Measurements from ENCODE around the gene PLPP7. TPM values are rescaled to one million over a fixed set of nuclear protein-coding genes. Genes with fewer than 3 reads are reported as not detected.
A peak's percentile ranks its signal among the peaks of the same experiment; 100 is the strongest.
"Not testable (repeated sequence)": the region's sequence is repeated elsewhere in the genome, so short reads cannot be mapped to it uniquely, and the experiment has no call there.

PLPP7 gene
- total RNA-seq (2014; rRNA removed; shearing (Covaris generic)) (0.16 and 0.46 TPM in 2 replicates), total RNA-seq (2022) (0.11 and 0.28 TPM in 2 replicates), Bru-seq, nascent RNA (percentile 13 among the genes with signal in this experiment), BruChase-seq, experiment 1, labeled RNA remaining after a 6-hour chase (percentile 12 among the genes with signal in this experiment), BruChase-seq, experiment 2, labeled RNA remaining after a 2-hour chase (percentile 15 among the genes with signal in this experiment)
- long read RNA-seq, partial matches to known transcripts, result 0 of 1 reads
- long read RNA-seq, other reads (novel, unspliced or antisense), result 1 of 1 reads

GRCh38 chr9:131289301-131290035 is at the start of gene PLPP7:
Gene PLPP7, plus strand, starts transcription at chr9:131289723. Its CDS starts 275 bp downstream, at chr9:131289998.
- Histone ChIP-seq H3K4me2 (ENCODE audit: low read length) (no peak within 1 kb of the TSS), H3K27ac (ENCODE audit: low read depth, low read length, poor library complexity, severe bottlenecking) (no peak within 1 kb of the TSS), H4K20me1 (ENCODE audit: insufficient read depth, low read length) (no peaks in the 10 kb centered on the region), H3K9me3 (ENCODE audit: low read length) (no peaks in the 10 kb centered on the region), H3K4me1 (ENCODE audit: insufficient read depth, low read length, poor library complexity, severe bottlenecking) (no peaks in the 10 kb centered on the region), H3K4me3 (ENCODE audit: low read depth, low read length, poor library complexity, severe bottlenecking) (no peak within 1 kb of the TSS), H2AFZ (ENCODE audit: low read length) (peak within 1 kb of the TSS; percentile 35; the same call in 1 of the 2 replicates), H3K9me2 (ENCODE audit: insufficient read depth, low read length) (no peaks in the 10 kb centered on the region), H3K36me3 (ENCODE audit: insufficient read depth, low read length) (no peaks in the 10 kb centered on the region), H3K79me2 (ENCODE audit: insufficient read depth, low read depth, low read length) (no peaks in the 10 kb centered on the region)
- no peak for TF ChIP-seq CTCF (conservative IDR thresholded peaks at IDR 0.05; ENCODE audit: low read length)
- TF ChIP-seq EZH2phosphoT487 (IDR thresholded peaks at IDR 0.05; ENCODE audit: borderline replicate concordance, low read depth, low read length), result no peak
- ChIA-PET POLR2A (no interaction called here), CTCF (ENCODE audit: unreplicated experiment) (no interaction called here)
- BruUV-seq (replicated peaks), result no TSS peak
- no peak for DNase-seq (ENCODE audit: low spot score)
- intact Hi-C loops (cut with micrococcal nuclease; ENCODE audit: unreplicated experiment), result no loop called here

DNA sequence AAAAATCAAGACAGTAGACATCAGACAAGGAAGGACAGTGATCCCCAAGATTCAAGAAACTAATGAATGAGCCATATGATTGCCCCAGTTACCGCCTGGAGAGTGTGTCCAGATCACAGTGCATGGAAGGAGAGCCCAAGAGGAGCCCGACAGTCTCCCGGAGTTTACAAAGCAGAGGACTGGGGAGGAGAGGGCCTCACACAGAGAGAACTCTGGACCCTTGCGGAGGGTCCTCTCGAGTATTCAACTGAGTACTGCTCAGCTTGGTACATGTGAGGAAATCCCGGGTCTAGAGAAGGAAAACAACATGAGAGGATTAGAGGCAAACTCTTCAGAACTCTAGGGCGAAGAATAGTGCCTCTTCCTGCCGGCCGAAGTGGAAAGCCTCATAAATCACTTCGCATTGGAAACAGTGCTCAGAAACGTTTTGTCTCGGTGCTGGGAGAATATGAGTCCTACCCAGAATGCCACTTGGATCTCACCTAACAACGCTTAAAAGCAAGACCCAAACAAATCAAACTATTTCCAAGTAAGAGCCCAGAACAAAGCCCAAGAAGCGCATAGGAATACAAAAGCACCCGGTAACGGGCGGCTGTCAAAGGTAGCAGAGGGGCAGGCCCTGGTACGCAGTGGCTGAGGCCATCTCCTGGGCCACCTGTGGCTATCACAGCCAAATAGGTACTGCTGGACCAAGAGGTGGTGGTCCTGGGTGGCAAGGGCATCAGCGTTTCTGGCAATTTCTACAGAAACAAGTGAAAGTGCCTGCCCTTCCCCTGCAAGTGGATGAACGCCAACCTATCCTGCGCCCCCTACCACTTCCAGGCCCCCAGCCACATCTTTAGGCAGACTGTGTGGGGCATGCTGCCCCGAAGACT is 49.2 kb upstream of the PLPP7 start:
- intact Hi-C loops (cut with micrococcal nuclease; ENCODE audit: unreplicated experiment), result loop anchor here (5.0 kb wide), 2 partner anchors 37 to 97 kb away; partner anchors contain the start of gene FAM78A
- Histone ChIP-seq H3K9me3 (ENCODE audit: low read length) (no peaks in the 10 kb centered on the region), H3K9me2 (ENCODE audit: insufficient read depth, low read length) (no peaks in the 10 kb centered on the region), H3K4me1 (ENCODE audit: insufficient read depth, low read length, poor library complexity, severe bottlenecking) (peaks cover 9% of the 10 kb centered on the region), H3K79me2 (ENCODE audit: insufficient read depth, low read depth, low read length) (no peaks in the 10 kb centered on the region), H3K27ac (ENCODE audit: low read depth, low read length, poor library complexity, severe bottlenecking) (no peak overlapping the region), H3K4me3 (ENCODE audit: low read depth, low read length, poor library complexity, severe bottlenecking) (no peak overlapping the region), H2AFZ (ENCODE audit: low read length) (no peak overlapping the region), H4K20me1 (ENCODE audit: insufficient read depth, low read length) (no peaks in the 10 kb centered on the region), H3K4me2 (ENCODE audit: low read length) (no peak overlapping the region), H3K36me3 (ENCODE audit: insufficient read depth, low read length) (no peaks in the 10 kb centered on the region)
- no peak for DNase-seq (ENCODE audit: low spot score)
- CTCF ChIA-PET (ENCODE audit: unreplicated experiment), result no interaction called here
- TF ChIP-seq CTCF (conservative IDR thresholded peaks at IDR 0.05; ENCODE audit: low read length), result no peak
- TF ChIP-seq EZH2phosphoT487 (IDR thresholded peaks at IDR 0.05; ENCODE audit: borderline replicate concordance, low read depth, low read length), result no peak
- BruUV-seq (replicated peaks), result no TSS peak
- POLR2A ChIA-PET, result no interaction called here

DNA sequence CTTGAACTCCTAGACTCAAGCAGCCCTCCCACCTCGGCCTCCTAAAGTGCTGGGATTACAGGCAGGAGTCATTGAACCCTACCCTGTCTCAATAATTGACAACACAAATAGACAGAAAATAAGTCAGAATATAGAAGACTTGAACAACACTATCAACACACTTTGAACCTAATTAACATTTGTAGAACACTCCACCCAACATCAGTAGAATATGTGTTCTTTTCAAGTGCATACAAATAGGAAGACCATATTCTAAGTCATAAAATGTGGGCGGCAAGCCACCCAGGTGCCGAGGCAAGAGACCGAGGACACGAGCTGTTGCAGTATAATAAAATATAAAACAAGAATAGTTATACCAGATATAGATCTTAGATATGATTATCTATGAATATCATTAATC is 45.2 kb upstream of the PLPP7 start:
- H3K36me3 ChIP-seq (ENCODE audit: insufficient read depth, low read length); H3K27ac ChIP-seq (ENCODE audit: low read depth, low read length, poor library complexity, severe bottlenecking); H3K9me3 ChIP-seq (ENCODE audit: low read length); POLR2A ChIA-PET; CTCF ChIA-PET (ENCODE audit: unreplicated experiment); BruUV-seq (replicated peaks); H3K9me2 ChIP-seq (ENCODE audit: insufficient read depth, low read length); H3K4me1 ChIP-seq (ENCODE audit: insufficient read depth, low read length, poor library complexity, severe bottlenecking); DNase-seq (ENCODE audit: low spot score); H3K79me2 ChIP-seq (ENCODE audit: insufficient read depth, low read depth, low read length); H2AFZ ChIP-seq (ENCODE audit: low read length); H3K4me2 ChIP-seq (ENCODE audit: low read length); H4K20me1 ChIP-seq (ENCODE audit: insufficient read depth, low read length); H3K4me3 ChIP-seq (ENCODE audit: low read depth, low read length, poor library complexity, severe bottlenecking): not testable (repeated sequence)
- intact Hi-C loops (cut with micrococcal nuclease; ENCODE audit: unreplicated experiment), result loop anchor here (5.0 kb wide), 2 partner anchors 33 to 93 kb away; partner anchors contain the start of gene FAM78A
